Karpas-422 (cell line): Measurements from ENCODE around the gene RINL. TPM values are rescaled to one million over a fixed set of nuclear protein-coding genes. Genes with fewer than 3 reads are reported as not detected.
"Not testable (repeated sequence)": the region's sequence is repeated elsewhere in the genome, so short reads cannot be mapped to it uniquely, and the experiment has no call there.

ENCODE experiments used
- DNase-seq: peaks from one replicate; pipeline ENCODE4 v3.0.0-alpha.2; 2015
- H2AFZ ChIP-seq: fragments of 200-600 bp; sonication (generic); 2 replicates; pipeline ENCODE4 v1.6.1; 2014; ENCODE audit warnings: antibody characterized with exemption, low read length, mixed read lengths
- H3K27ac ChIP-seq: fragments of 200-600 bp; sonication (generic); 2 replicates; pipeline ENCODE4 v1.5.1; 2014; ENCODE audit warnings: mild to moderate bottlenecking, low read length, moderate library complexity
- H3K27me3 ChIP-seq: fragments of 200-600 bp; sonication (generic); 2 replicates; pipeline ENCODE4 v1.6.1; 2014; ENCODE audit warnings: low read length, mixed read lengths
- H3K36me3 ChIP-seq: fragments of 200-600 bp; sonication (generic); 2 replicates; pipeline ENCODE4 v1.6.1; 2014; ENCODE audit warnings: low read length, mixed read lengths; ENCODE audit not compliant: insufficient read depth
- H3K4me1 ChIP-seq: fragments of 200-600 bp; sonication (generic); 2 replicates; pipeline ENCODE4 v1.6.1; 2014; ENCODE audit warnings: mild to moderate bottlenecking, low read length, mixed read lengths
- H3K4me2 ChIP-seq: fragments of 200-600 bp; sonication (generic); 2 replicates; pipeline ENCODE4 v1.6.1; 2014; ENCODE audit warnings: low read length, low read depth, mild to moderate bottlenecking; ENCODE audit not compliant: poor library complexity, severe bottlenecking
- H3K4me3 ChIP-seq: fragments of 200-600 bp; sonication (generic); 2 replicates; pipeline ENCODE4 v1.5.1; 2014; ENCODE audit warnings: mild to moderate bottlenecking, antibody characterized with exemption, low read length, mixed read lengths
- H3K79me2 ChIP-seq: fragments of 200-600 bp; sonication (generic); 2 replicates; pipeline ENCODE4 v1.6.1; 2014; ENCODE audit warnings: mild to moderate bottlenecking, low read length, mixed read lengths
- H3K9ac ChIP-seq: fragments of 200-600 bp; sonication (generic); 2 replicates; pipeline ENCODE4 v1.6.0; 2014; ENCODE audit warnings: low read length
- H3K9me2 ChIP-seq: fragments of 200-600 bp; sonication (generic), shearing (Covaris generic); replicated peaks from 2 replicates; pipeline ENCODE4 v1.6.0; 2014; ENCODE audit warnings: mild to moderate bottlenecking, low read length, moderate library complexity; ENCODE audit not compliant: insufficient read depth
- H3K9me3 ChIP-seq: fragments of 300-700, 200-600 bp; sonication (generic); 2 replicates; pipeline ENCODE4 v1.6.1; 2014; ENCODE audit warnings: low read length, mixed read lengths
- H4K20me1 ChIP-seq: fragments of 200-600 bp; sonication (generic); 2 replicates; pipeline ENCODE4 v1.6.1; 2014; ENCODE audit warnings: mild to moderate bottlenecking, antibody characterized with exemption, low read length, low read depth; ENCODE audit not compliant: insufficient read depth
- total RNA-seq: library from RNA; depleted of rRNA; stranded (reverse); fragments of >200 nt; shearing (Covaris generic); gene quantifications from 2 replicates; pipeline ENCODE4 v1.2.3, GENCODE V29; 2014; ENCODE audit warnings: low replicate concordance

Gene RINL
- total RNA-seq, 1 experiment from 2014 or later: 69.3 TPM

GRCh38 chr19:38875656-38876395, 2.2 kb downstream of the RINL start:
- DNase-seq: no peak
- Histone ChIP-seq H3K4me1 (peaks cover 24% of the 10 kb centered on the region), H3K9me2 (no peaks in the 10 kb centered on the region), H2AFZ (no peak overlapping the region), H3K4me3 (no peak overlapping the region), H3K27me3 (no peaks in the 10 kb centered on the region), H3K4me2 (no peak overlapping the region), H3K79me2 (peaks cover 22% of the 10 kb centered on the region), H3K9ac (0 out of 2 replicates have a peak overlapping the region, but pooled peaks have one; percentile 3), H4K20me1 (no peaks in the 10 kb centered on the region), H3K36me3 (no peaks in the 10 kb centered on the region; the same call in 1 of the 2 replicates), H3K9me3 (no peaks in the 10 kb centered on the region), H3K27ac (no peak overlapping the region)

- not testable (repeated sequence) for H3K36me3 ChIP-seq, H2AFZ ChIP-seq, H3K9ac ChIP-seq, H3K9me2 ChIP-seq, DNase-seq, H3K4me2 ChIP-seq, H3K27ac ChIP-seq, H3K4me3 ChIP-seq, H3K27me3 ChIP-seq, H3K9me3 ChIP-seq, H4K20me1 ChIP-seq
- peaks cover 37% of the 10 kb centered on the region for H3K4me1 ChIP-seq
- H3K79me2 ChIP-seq: peaks cover 22% of the 10 kb centered on the region
Observed at GRCh38 chr19:38873400-38873799, 4.7 kb downstream of the RINL start.

- no peak overlapping the region for H2AFZ ChIP-seq
- peaks cover 24% of the 10 kb centered on the region for H3K4me1 ChIP-seq
- no peaks in the 10 kb centered on the region for H4K20me1 ChIP-seq
- DNase-seq: no peak
- peak overlapping the region; percentile 77 for H3K4me2 ChIP-seq
- H3K79me2 ChIP-seq: no peaks in the 10 kb centered on the region; the same call in 1 of the 2 replicates
- peak overlapping the region; percentile 66; the same call in 1 of the 2 replicates for H3K4me3 ChIP-seq
- no peak overlapping the region for H3K27ac ChIP-seq
- peak overlapping the region; percentile 61 for H3K9ac ChIP-seq
- no peaks in the 10 kb centered on the region for H3K27me3 ChIP-seq
- H3K9me2 ChIP-seq: no peaks in the 10 kb centered on the region
- no peaks in the 10 kb centered on the region for H3K9me3 ChIP-seq
- no peaks in the 10 kb centered on the region; the same call in 1 of the 2 replicates for H3K36me3 ChIP-seq
Observed at GRCh38 chr19:38870612-38871011, 7.5 kb downstream of the RINL start.

- Histone ChIP-seq H2AFZ (peak overlapping the region; percentile 41; the same call in 1 of the 2 replicates), H3K4me3 (peak overlapping the region; percentile 66; the same call in 1 of the 2 replicates), H3K4me1 (peaks cover 30% of the 10 kb centered on the region), H3K9me2 (no peaks in the 10 kb centered on the region), H3K9me3 (no peaks in the 10 kb centered on the region), H3K27ac (no peak overlapping the region), H3K36me3 (no peaks in the 10 kb centered on the region; the same call in 1 of the 2 replicates), H3K27me3 (no peaks in the 10 kb centered on the region), H4K20me1 (no peaks in the 10 kb centered on the region), H3K4me2 (peak overlapping the region; percentile 77), H3K79me2 (no peaks in the 10 kb centered on the region; the same call in 1 of the 2 replicates), H3K9ac (peak overlapping the region; percentile 74)
- DNase-seq: peak; percentile 95
Observed at GRCh38 chr19:38869836-38870607, 8.1 kb downstream of the RINL start.

GRCh38 chr19:38869160-38869835, 8.8 kb downstream of the RINL start:
- Histone ChIP-seq H3K79me2 (no peaks in the 10 kb centered on the region; the same call in 1 of the 2 replicates), H3K4me3 (peak overlapping the region; percentile 66; the same call in 1 of the 2 replicates), H3K36me3 (no peaks in the 10 kb centered on the region; the same call in 1 of the 2 replicates), H3K9me2 (no peaks in the 10 kb centered on the region), H3K4me1 (peaks cover 37% of the 10 kb centered on the region), H3K9ac (peak overlapping the region; percentile 74), H2AFZ (peak overlapping the region; percentile 41; the same call in 1 of the 2 replicates), H3K9me3 (no peaks in the 10 kb centered on the region), H3K27me3 (no peaks in the 10 kb centered on the region), H3K27ac (no peak overlapping the region), H4K20me1 (no peaks in the 10 kb centered on the region), H3K4me2 (peak overlapping the region; percentile 77)
- DNase-seq: no peak

- no peak overlapping the region for H3K9ac ChIP-seq
- H3K4me1 ChIP-seq: peaks cover 38% of the 10 kb centered on the region
- no peak for DNase-seq
- no peaks in the 10 kb centered on the region; the same call in 1 of the 2 replicates for H3K79me2 ChIP-seq
- H3K9me3 ChIP-seq: no peaks in the 10 kb centered on the region
- H3K27ac ChIP-seq: no peak overlapping the region
- peak overlapping the region; percentile 77 for H3K4me2 ChIP-seq
- H3K36me3 ChIP-seq: no peaks in the 10 kb centered on the region; the same call in 1 of the 2 replicates
- H3K27me3 ChIP-seq: no peaks in the 10 kb centered on the region
- no peak overlapping the region for H2AFZ ChIP-seq
- H3K9me2 ChIP-seq: no peaks in the 10 kb centered on the region
- H3K4me3 ChIP-seq: peak overlapping the region; percentile 66; the same call in 1 of the 2 replicates
- H4K20me1 ChIP-seq: no peaks in the 10 kb centered on the region
Observed at GRCh38 chr19:38868551-38868950, 9.5 kb downstream of the RINL start.

GRCh38 chr19:38867171-38867780, 10.8 kb downstream of the RINL start:
- H3K9me3 ChIP-seq: no peaks in the 10 kb centered on the region
- H3K9me2 ChIP-seq: no peaks in the 10 kb centered on the region
- no peak overlapping the region for H3K4me3 ChIP-seq
- H3K4me1 ChIP-seq: peaks cover 38% of the 10 kb centered on the region
- no peak for DNase-seq
- no peaks in the 10 kb centered on the region for H3K36me3 ChIP-seq
- H3K79me2 ChIP-seq: no peaks in the 10 kb centered on the region; the same call in 1 of the 2 replicates
- H3K4me2 ChIP-seq: no peak overlapping the region
- no peak overlapping the region for H3K9ac ChIP-seq
- H3K27me3 ChIP-seq: no peaks in the 10 kb centered on the region
- no peak overlapping the region for H2AFZ ChIP-seq
- H3K27ac ChIP-seq: no peak overlapping the region
- no peaks in the 10 kb centered on the region for H4K20me1 ChIP-seq
